Activated CD4-positive, alpha-beta T cell treated with anti-CD3 and anti-CD28 coated beads, Interleukin-2, Interleukin-4, amounts not matched to agents 100 ng/mL and 50 ng/mL, durations not matched to agents 16 hours and 8 hours (primary cell): ENCODE measurements around the gene PUM1.

Experiments used
- DNase-seq: peaks from one replicate; pipeline ENCODE4 v3.0.0-alpha.2; 2020; ENCODE audit warnings: low spot score

The PUM1 gene

DNA sequence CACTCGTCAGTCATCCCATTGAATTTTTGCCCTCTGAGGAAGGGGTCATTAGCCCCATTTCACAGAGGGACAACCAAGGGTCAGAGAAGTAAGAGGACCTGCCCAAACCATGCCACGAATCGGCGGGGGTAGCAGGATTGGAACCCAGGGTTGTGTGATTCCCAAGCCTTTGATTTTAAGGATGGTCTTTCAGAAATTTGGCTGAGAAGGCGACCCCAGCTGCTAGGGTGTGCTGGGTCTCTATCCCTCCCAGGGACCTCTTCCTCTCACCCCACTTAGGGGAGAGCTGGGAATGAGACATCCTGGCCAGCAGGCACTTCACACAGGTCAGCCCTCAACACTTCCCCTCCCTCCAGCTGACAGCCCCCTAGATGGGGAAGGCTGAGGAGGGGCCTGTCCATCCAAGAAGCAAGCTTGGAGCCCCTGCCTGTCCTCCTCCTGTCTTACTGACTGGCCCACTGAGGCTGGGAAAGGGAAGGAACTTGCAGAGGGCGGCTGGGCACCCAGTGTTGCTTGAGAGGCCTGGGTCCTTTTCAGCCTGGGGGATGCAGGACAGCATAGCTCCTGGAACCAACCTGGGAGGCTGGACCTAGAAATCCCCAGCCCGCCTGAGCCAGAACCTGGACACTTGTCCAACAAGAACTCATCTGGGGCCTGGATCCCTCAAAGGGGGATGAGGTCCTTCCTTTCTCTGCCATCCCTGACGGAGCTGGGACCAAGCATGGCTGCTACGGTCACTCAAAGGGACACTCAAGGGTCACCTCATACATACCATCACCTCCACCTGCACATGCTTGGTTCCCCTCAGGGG lies 158.7 kb downstream of the PUM1 start:
- DNase-seq, result no peak

DNA sequence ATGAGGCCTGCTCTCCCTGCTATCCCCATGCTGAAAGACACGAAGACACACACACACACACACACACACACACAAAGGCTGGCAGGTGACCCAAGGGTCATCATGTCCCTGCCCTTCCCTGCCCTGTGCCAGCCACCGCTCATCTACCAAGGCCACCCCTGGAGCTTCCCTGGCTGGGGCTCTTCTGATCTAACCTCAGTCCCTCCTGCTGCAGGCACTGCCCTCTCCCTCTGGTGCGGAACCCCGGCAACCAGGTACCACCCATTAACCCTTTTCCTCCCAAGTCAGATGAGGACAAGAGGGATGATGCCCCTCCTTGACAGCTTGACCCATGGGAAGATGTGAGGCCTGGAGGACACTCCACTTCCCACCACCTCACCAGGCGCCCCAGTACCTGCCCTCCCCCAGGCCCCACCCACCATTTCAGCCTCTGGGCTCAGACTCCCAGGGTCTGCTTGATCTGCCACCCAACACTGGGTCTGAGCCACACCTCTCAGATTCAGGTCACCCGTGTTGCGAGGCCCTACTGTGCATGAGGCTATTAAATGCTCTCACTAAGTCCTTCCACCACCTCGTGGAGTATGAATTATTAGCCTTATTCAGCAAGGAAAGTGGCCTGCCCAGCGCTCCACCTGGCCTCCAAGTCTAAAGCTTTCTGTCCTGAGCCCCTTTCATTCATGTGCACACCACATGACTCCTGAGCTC lies 159.4 kb downstream of the PUM1 start:
- DNase-seq, result no peak

DNA sequence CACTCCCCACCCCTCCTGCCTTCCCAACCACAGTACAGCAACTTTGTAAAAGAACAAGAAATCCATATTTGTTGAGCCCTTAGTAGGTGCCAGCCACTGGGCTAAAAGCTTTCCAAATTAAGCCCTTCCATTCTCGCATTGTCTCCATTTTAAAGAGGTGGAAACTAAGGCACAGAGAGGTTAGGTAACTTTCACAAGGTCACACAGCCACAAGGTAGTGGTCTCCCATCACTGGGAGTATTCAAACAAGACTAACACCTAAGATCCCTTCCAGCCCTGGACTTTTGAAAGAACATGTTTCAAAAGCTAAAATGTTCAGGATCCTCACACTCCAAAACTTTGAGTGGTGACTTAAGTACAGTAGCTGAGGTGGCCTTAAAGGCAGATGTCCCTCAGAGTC lies 160.1 kb downstream of the PUM1 start:
- DNase-seq, result no peak

DNA sequence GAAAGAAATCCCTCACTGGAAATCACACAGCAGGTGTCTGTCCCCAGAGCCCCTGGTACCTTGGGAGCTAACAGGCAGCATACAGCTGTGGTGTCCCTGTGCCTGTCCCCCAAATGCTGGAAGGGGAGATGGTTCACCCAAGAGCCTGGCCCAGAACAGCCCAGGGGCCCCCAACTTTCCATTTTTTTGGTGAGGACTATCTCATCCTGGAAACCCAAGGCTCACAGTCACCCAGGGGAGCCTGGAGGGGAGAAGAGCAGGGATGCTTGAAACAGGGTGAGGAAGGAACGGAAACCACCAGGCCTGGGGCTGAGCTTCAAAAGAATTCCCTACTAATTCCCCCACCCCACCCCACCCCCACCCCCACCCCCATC lies 160.6 kb downstream of the PUM1 start:
- DNase-seq, result no peak

DNA sequence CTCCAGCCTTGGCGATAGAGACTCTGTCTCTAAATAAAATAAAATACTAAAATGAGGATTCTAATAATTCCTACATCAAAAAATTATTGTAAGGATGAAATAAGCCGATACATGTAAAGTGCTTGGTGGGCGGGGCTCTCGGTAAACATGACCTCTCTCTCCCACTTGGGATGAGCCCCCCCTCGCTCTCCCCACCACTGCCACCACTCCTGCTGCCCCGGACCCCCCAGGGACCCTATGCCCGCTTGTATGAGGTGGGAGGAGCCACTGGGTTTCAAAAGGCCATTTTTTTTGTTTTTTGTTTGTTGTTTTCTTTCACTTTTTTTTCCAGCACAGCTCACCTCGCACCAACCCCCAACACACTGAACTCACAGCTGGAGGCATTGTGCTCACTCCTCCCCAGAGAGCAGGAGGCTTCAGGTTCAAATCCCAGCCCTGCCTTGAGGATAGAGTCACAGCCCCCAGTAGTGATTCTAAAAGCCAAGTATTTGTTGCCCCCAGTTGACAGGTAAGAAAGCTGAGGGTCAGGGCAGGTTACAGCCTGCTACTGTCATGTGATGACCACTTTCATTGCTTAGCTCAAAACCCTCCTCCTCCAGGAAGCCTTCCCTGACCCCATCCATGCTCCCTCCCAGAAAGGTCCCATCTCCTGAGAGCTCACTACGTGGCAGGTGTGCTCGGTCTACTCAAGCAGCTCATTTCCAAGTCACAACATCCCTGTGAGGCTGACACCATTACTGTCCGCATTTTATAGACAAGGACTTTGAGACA lies 161.1 kb downstream of the PUM1 start:
- no peak for DNase-seq

DNA sequence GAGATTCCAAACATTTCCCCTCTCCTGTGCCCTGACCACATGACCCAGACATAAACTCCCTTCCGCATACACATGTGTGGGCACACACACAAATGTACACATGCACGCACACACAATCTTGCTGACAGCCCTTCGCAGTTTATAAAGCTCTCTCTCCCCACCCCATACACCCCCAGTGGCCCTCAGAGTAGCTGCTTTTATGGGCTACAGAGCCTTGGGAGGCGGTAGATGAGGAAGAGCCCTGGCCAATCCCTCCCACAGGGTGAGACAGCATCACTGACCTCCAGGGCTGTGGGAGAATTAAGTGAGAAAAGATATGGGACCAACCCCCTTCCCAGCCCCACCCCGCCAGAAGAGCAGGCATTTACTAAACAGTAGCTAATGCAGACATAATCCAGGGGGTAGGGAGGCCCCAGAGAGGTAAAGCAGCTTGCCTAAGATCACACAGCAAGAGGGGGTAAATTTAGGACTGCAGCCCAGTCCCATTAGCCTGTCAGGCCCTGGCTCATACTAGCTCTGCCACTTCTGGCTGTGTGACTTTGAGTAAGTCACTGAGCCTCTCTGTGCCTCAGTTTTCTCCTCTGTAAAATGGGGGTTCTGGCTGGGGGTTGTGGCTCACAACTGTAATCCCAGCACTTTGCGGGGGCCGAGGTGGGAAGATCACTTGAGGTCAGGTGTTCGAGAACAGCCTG lies 162.0 kb downstream of the PUM1 start:
- DNase-seq, result no peak

DNA sequence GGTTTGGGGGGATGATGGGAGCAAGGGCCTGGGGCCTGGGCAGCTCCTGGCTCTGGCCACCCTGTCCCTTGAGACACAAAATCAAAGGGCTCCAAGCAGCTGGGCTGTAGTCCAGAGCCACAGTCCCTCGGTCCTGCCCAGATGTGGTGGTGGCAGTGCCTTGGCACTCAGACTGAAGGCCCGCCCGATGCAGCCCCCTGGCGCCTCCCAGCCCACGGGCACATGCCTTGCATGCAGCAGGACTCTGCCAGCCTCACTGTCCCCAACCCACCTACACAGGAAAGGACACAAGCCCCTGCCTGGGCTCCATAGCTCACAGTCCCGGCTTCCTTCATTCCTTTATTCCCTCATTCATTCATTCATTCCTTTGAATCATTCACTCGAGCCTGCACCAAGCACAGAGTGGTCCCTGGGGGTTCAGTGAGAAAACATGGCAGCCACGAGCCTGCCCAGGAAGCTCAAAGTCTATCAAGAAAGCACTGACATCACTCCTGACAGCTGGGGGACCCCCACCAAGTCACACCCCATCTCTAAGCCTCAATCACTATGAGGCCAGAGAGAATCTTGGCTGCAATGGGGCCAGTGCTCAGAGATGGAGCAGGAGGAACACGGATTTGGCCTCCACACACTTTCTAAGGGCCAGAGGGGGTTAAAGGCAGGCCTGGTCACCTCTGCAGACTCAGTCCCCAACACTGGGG lies 162.8 kb downstream of the PUM1 start:
- no peak for DNase-seq

DNA sequence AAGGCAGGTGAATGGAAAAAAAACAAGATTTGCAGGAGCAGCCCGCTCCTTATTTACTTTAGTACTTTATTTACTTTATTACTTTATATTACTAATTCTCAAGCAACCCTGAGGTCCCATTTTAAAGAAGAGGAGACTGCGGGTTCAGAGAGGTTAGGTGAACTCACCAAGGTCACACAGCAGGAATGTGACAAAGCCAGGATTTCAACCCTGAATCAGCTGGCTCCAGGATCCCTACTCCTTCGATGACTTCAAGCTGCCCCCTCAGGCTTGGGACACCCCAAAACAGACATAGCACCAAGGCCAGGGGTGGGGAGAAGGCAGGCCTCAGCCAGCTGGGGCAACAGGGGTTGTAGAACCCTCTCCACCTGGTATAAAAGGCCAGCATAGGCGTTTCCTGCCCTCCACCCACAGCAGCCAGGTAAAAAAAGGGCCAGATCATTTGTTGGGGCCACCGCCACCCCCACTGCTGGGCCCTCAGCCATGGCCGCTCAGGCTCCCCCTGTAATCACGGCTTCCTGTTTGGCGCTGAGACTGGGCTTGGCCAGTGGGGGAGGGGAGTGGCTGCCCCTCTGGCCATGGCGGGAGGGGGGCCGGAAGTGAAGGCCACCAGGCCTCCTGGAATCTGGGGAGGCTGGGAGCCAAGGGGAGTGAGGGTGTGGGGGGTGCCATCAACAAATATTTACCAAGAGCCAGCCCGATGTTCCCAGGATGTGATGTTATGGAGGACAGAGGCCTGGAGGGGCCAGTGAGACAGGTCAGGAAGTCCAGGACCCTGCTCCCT lies 163.5 kb downstream of the PUM1 start:
- DNase-seq, result no peak

DNA sequence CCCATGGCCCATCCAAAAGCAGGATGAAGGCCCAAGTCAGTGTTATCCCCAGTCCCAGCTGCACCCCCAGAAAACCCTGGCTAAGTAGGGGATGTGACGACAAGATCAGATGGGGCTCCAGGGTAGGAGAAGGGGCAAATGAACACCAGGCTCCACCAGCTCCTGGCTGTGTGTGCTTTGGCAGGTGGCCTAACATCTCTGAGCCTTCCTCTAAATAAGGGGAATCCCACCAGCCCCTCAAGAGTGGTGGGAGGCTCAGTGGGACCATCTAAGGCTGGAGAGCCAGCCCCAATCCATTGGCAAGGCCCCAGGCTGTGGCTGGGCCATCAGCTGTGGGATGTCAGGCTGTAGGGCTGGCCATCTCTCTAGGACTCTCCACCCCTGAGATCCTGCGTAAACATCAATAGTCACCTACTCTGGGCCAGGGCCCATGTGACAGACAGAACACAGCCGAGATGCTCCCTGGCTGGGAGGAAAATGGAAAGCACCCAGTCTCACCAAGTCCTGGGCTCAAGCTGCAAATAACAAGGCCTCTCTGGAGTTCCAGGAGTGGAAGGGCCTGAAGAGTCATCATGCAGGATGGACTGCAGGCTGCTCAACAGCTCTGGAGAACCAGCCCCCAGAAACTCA lies 164.5 kb downstream of the PUM1 start:
- DNase-seq, result no peak

DNA sequence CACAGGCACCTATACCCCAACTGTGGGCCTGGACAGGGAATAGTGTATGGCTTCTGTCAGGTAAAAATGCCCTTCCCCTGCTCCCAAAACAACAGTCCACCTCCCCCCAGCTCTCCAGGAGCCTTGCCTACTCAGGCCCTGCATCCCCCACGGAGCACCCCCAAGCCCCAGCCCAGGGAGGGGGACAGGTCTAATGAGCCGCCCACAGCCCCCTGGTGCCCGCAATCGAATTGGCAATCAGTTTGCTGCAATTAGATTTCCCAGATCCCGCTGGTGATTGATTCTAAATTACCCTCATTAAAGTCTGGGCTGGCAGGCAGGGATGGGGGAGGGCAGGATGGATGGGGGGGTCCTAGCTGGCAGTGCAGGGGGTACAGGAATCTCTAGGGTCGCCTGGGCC lies 165.0 kb downstream of the PUM1 start:
- DNase-seq, result no peak

DNA sequence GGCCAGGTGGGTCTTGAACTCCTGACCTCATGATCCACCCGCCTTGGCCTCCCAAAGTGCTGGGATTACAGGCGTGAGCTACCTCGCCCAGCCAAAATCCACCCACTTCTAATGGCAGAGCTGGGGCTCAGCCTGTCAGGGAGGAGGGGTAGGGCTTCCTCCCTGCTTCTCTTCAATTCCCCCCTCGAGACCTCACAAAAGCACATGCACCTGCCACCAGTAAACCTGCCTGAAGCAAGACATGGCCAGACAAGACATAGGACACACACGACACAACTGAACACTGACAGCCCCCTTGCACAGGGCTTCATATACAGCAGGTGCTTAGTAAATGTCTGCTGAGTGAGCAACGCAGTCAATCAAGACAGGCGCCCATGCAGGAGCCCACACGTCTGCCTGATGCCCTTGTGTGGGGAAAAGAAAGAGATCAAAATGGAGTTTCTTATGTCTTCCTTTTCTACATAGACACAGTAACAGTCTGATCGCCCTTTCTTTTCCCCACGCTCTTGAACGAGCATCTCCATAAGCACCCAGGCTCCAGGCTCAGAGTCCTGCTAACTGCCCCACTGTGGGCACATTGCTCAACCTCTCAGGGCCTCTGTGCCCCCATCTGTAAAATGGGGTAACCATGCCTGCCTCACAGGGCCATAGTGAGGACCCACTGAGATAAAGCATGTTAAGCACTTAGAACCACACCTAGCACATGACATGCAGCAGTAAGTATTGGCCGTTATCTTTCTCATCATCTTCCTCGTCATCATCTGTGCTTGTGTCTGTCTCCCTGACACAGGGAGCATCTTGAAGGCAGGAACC lies 165.7 kb downstream of the PUM1 start:
- DNase-seq, result no peak

DNA sequence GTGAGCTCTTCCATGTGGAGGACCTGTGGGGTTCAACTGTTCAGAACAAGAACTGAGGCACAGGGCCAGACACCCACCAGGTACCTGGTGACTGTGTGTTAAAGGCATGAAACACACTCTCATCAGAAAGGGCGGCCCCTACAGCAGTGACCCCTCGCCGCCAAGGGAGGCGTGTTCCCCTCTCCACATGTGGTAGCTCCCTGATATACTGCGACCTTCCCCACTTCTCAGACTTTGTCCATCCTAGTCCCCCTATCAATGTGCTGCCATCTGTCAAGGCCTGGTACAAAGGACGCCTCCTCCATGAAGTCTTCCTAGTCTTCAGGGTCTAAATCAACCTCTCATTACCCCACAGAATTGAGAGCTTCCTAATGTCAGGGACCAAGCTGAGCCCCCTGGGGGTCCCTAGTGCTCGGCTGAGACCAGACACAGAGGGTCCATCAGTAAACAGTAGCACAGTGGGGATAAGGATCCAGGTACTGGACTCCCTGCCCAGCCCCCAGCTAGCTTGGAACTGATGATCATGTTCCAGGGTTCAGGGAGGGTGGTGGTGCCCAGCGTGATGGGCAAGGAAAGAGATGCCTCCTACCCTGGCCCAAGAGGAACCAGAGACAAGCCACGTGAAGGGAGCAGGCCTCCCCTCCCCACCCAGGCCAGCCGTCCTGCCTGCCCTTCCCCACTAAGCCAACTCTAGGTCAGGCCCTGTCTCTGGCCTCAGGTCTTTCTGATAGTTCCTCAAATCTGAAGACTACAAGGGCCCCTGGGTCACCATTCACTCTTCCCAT lies 167.3 kb downstream of the PUM1 start:
- DNase-seq, result no peak

DNA sequence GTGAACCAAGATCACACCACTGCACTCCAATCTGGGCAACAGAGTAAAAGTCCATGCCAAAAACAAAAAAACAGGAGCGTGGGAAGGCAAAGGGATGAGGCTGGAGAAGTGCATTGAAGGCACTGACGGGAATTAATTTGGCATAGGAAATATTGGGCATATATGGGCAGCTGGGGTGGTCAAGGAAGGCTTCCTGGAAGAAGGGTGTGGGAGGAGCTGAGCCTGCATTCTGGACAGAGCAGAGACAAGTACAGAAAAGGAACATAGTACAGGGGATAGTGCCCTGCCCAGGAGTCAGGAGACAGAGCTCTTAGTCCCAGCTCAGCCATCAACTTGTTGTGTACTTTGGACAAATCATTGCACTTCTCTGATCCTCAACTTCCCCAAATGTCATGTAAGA lies 168.6 kb downstream of the PUM1 start:
- DNase-seq, result no peak

DNA sequence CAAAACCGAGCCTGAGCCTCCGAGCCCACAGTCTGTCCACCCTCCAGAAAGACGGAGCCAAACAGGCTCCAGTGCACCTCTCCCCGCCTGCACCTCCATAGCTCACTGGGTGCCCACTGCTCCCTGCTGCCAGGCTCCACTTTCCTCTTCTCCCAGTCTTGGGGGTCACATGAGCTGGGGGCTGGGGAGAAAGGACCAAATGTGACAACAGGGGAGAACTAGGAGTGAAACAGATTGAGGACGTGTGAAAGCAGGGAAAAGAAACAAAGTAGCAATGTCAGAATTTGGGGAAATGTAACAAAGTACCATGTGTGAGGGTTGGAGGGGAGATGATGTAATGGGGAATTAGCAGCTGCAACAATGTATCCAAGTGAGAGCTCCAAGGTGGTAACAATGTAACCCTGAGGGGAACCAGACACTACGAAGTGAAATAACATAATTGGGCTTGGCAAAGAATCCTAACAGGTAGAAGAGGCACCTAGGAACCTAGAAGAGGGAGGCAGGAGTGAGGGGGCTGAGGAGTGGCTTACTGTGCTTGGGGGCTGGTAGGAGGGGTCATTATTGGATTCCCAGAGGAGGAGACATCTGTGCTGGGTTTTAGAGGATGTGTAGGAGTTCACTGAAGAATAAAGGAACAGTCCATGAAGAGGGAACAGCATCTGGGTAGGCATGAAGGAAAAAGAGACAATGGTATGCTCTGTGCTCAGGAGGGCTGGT lies 169.4 kb downstream of the PUM1 start:
- DNase-seq, result no peak

DNA sequence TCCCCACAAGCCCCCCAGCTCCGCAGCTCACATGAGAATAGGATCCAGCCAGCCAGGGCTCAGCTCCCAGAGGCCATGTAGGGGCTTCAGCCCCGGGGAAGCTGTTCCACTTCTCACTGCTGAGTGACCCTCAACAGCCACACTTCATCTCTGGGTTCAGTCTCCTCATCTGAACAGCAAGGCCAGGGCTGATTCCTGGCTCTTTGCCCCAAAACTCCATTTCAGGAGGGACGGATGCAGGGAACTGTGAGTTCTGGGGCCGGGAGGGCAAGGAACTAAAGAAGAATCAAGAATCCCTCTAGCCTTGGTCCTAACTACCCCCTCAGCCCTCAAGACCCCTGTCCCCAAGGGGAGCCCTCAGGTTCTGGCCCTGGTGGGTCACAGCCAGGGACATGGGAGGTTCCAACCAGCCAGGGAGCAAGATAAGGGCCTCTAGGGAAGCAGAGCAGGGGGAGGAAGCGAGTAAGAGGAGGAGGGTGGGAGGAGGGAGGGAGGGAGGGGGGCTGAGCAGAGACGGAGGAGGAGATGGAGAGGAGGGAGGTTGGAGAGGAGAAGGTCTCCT lies 170.1 kb downstream of the PUM1 start:
- DNase-seq, result no peak

DNA sequence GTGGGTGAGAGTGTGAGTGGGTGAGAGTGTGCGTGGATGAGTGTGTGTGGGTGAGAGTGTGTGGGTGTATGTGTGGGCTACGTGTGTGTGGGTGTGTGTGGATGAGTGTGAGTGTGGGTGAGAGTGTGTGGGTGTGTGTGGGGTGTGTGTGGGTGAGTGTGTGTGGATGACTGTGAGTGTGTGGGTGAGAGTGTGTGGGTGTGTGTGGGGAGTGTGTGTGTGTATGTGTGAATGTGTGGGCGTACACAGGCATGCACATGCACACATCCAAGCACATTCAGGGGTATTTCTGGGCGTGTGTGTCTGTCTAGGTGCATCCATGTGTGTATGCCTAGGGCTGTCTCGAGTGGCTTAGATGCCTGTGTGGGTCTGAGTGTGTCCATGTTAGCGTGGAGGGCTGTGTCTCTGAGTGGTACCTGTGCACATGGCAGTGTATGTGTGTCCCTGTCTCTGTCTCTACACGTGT lies 171.0 kb downstream of the PUM1 start:
- no peak for DNase-seq

DNA sequence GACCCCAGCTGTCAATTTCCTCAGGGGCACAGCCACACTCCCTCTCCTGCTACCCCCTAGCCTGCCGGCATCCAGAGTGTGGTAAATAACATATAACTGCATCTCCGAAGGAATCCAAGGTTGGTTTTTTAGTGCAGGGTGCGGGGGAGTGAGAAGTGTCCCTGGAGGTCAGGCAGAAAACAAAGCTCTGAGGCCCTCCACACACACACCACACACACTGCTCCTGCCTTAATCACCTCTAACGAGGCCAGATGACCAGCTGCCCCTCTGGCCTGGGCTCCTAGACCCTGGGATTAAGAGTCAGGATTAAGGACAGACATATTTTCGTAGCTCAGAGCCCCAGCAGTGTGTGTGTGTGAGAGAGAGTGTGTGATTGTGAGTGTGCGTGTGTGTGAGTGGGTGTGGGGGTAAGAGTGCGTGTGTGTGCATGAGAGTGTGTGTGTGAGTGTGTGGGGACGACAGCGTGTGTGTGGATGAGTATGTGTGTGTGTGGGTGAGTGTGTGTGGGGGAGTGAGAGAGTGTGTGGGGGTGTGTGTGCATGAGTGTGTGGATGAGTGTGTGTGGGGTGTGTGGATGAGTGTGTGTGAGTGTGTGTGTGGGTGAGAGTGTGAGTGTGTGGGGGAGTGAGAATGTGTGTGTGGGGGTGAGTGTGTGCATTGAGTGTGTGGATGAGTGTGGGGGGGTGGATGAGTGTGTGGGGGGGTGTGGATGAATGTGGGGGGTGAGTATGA lies 171.6 kb downstream of the PUM1 start:
- no peak for DNase-seq
